GM19025 (cell line): Measurements from ENCODE around the gene KCNQ2.
"Not testable (repeated sequence)": the region's sequence is repeated elsewhere in the genome, so short reads cannot be mapped to it uniquely, and the experiment has no call there.

ENCODE experiments used
- ATAC-seq: cut with Tn5 transposase; IDR thresholded peaks from one replicate; pipeline ENCODE4 v1.9.1; 2021; ENCODE audit warnings: mild to moderate bottlenecking, low read depth, moderate library complexity; ENCODE audit not compliant: unreplicated experiment

The KCNQ2 gene

GRCh38 chr20:63397155-63397843 lies 75.2 kb downstream of the KCNQ2 start:
- no peak for ATAC-seq

- no peak for ATAC-seq
These were observed 76.2 kb downstream of the KCNQ2 start for GRCh38 chr20:63396300-63396699.

GRCh38 chr20:63395723-63396122 lies 76.7 kb downstream of the KCNQ2 start:
- no peak for ATAC-seq

GRCh38 chr20:63394920-63395455 lies 77.5 kb downstream of the KCNQ2 start:
- no peak for ATAC-seq

GRCh38 chr20:63394069-63394919 lies 78.2 kb downstream of the KCNQ2 start:
- ATAC-seq = no peak

GRCh38 chr20:63393566-63393965 lies 78.9 kb downstream of the KCNQ2 start:
- no peak for ATAC-seq

GRCh38 chr20:63392465-63393365 lies 79.7 kb downstream of the KCNQ2 start:
- ATAC-seq = no peak

GRCh38 chr20:63387917-63388316 lies 84.5 kb downstream of the KCNQ2 start:
- no peak for ATAC-seq

- no peak for ATAC-seq
These were observed 85.1 kb downstream of the KCNQ2 start for GRCh38 chr20:63387393-63387792.

GRCh38 chr20:63386491-63386890 lies 86.0 kb downstream of the KCNQ2 start:
- ATAC-seq = no peak

GRCh38 chr20:63385819-63386218 lies 86.6 kb downstream of the KCNQ2 start:
- ATAC-seq = no peak

GRCh38 chr20:63384336-63384735 lies 88.1 kb downstream of the KCNQ2 start:
- no peak for ATAC-seq

GRCh38 chr20:63383556-63383955 lies 88.9 kb downstream of the KCNQ2 start:
- no peak for ATAC-seq

GRCh38 chr20:63382551-63383300 lies 89.7 kb downstream of the KCNQ2 start:
- ATAC-seq = no peak

GRCh38 chr20:63381781-63382431 lies 90.5 kb downstream of the KCNQ2 start:
- no peak for ATAC-seq

- ATAC-seq = no peak
These were observed 92.0 kb downstream of the KCNQ2 start for GRCh38 chr20:63380346-63380870.

- ATAC-seq = not testable (repeated sequence)
These were observed 92.6 kb downstream of the KCNQ2 start for GRCh38 chr20:63379872-63380271.

GRCh38 chr20:63379296-63379695 lies 93.2 kb downstream of the KCNQ2 start:
- no peak for ATAC-seq

GRCh38 chr20:63378626-63379025 lies 93.8 kb downstream of the KCNQ2 start:
- no peak for ATAC-seq
